GM12892 (cell line): ENCODE data around the gene ERICH4.

Experiments
- POLR2A ChIP-seq: IDR thresholded peaks from 2 replicates; pipeline ENCODE4 v1.6.1; 2011; ENCODE audit warnings: low read depth, low read length, control low read depth
- POLR2AphosphoS5 ChIP-seq: IDR thresholded peaks from 2 replicates; pipeline ENCODE4 v1.6.1; 2011; ENCODE audit warnings: low read depth, low read length, control low read depth
- TAF1 ChIP-seq: IDR thresholded peaks from 2 replicates; pipeline ENCODE4 v1.6.1; 2011; ENCODE audit warnings: low read depth, mild to moderate bottlenecking, control low read depth, low read length, borderline replicate concordance

GRCh38 chr19:41443813-41444455 lies 978 bp downstream of the ERICH4 start:
- TF ChIP-seq POLR2AphosphoS5 (no peak), TAF1 (no peak), POLR2A (no peak)
